ENCODE data around the gene ZNF184.

Gene ZNF184

DNA sequence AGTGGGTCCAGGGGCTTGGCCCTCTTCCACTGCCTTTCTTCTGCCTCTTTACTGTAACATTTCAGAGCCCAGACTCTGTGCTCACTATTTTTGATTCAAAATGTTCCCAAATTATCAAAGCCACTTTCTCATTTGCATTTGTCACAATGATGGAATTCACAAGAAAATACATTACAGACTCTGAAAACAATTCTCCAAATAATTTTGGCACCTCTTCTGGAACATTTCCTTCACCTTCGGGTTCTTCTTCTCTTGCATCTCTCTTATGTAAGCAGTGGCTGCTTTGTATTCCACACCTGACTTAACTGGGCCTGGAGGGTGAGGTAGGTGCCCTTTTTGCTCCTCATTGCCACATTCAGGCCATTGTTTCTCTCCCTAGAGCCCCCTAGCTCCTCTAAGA is 30.0 kb downstream of the ZNF184 start:
- Histone ChIP-seq H3K27me3 (ENCODE audit: control insufficient read depth, insufficient read depth, low read length) (no peaks in the 10 kb centered on the region), H3K9ac (no peak overlapping the region), H3K36me3 (ENCODE audit: control insufficient read depth, insufficient read depth, low read length) (no peaks in the 10 kb centered on the region), H3K9me3 (ENCODE audit: control insufficient read depth, low read length) (no peaks in the 10 kb centered on the region), H3K4me3 (ENCODE audit: low read depth, low read length) (no peak overlapping the region), H3K27ac (no peak overlapping the region), H3K4me1 (no peaks in the 10 kb centered on the region), H3K79me2 (no peaks in the 10 kb centered on the region), H2AFZ (no peak overlapping the region), H3K4me2 (ENCODE audit: low read length) (no peak overlapping the region)
- TF ChIP-seq CTCF (IDR thresholded peaks at IDR 0.05), result no peak

- no peak overlapping the region for H3K4me3 ChIP-seq (ENCODE audit: low read depth, low read length)
- no peaks in the 10 kb centered on the region for H3K36me3 ChIP-seq (ENCODE audit: control insufficient read depth, insufficient read depth, low read length)
- H3K4me2 ChIP-seq (ENCODE audit: low read length), result no peak overlapping the region
- H2AFZ ChIP-seq, result no peak overlapping the region
- no peak overlapping the region for H3K9ac ChIP-seq
- H3K4me1 ChIP-seq, result no peaks in the 10 kb centered on the region
- no peaks in the 10 kb centered on the region for H3K9me3 ChIP-seq (ENCODE audit: control insufficient read depth, low read length)
- no peak for TF ChIP-seq CTCF (IDR thresholded peaks at IDR 0.05)
- no peak overlapping the region for H3K27ac ChIP-seq
- H3K27me3 ChIP-seq (ENCODE audit: control insufficient read depth, insufficient read depth, low read length), result no peaks in the 10 kb centered on the region
- no peaks in the 10 kb centered on the region for H3K79me2 ChIP-seq
These were observed 31.9 kb downstream of the ZNF184 start for GRCh38 chr6:27441001-27441400.

- Histone ChIP-seq H3K4me2 (ENCODE audit: low read length) (no peak overlapping the region), H3K36me3 (ENCODE audit: control insufficient read depth, insufficient read depth, low read length) (no peaks in the 10 kb centered on the region), H3K4me3 (ENCODE audit: low read depth, low read length) (no peak overlapping the region), H3K9me3 (ENCODE audit: control insufficient read depth, low read length) (no peaks in the 10 kb centered on the region), H3K27me3 (ENCODE audit: control insufficient read depth, insufficient read depth, low read length) (no peaks in the 10 kb centered on the region), H2AFZ (no peak overlapping the region), H3K4me1 (no peaks in the 10 kb centered on the region), H3K27ac (no peak overlapping the region), H3K79me2 (no peaks in the 10 kb centered on the region), H3K9ac (no peak overlapping the region)
- TF ChIP-seq CTCF (IDR thresholded peaks at IDR 0.05), result no peak
These were observed 33.5 kb downstream of the ZNF184 start for GRCh38 chr6:27439371-27439770.

DNA sequence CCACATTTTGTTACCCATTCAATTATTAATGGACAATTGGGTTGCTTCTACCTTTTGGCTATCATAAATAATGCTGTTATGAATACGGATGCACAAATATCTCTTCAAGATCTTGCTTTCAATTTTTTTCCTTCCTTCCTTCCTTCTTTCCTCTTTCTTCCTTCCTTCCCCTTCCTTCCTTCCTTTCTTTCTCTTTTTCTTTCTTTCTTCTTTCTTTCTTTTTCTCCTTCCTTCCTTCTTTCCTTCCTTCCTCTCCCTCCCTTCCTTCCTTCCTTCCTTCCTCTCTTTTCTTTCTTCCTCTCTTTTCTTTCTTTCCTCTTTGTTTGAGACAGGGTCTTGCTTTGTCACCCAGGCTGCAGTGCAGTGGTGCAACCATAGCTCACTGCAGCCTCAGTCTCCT is 39.2 kb downstream of the ZNF184 start:
- Histone ChIP-seq H3K4me3 (ENCODE audit: low read depth, low read length) (no peak overlapping the region), H3K9ac (no peak overlapping the region), H3K4me2 (ENCODE audit: low read length) (no peak overlapping the region), H3K36me3 (ENCODE audit: control insufficient read depth, insufficient read depth, low read length) (no peaks in the 10 kb centered on the region), H2AFZ (no peak overlapping the region), H3K9me3 (ENCODE audit: control insufficient read depth, low read length) (no peaks in the 10 kb centered on the region), H3K27ac (no peak overlapping the region), H3K27me3 (ENCODE audit: control insufficient read depth, insufficient read depth, low read length) (no peaks in the 10 kb centered on the region), H3K4me1 (no peaks in the 10 kb centered on the region), H3K79me2 (no peaks in the 10 kb centered on the region)
- no peak for TF ChIP-seq CTCF (IDR thresholded peaks at IDR 0.05)

DNA sequence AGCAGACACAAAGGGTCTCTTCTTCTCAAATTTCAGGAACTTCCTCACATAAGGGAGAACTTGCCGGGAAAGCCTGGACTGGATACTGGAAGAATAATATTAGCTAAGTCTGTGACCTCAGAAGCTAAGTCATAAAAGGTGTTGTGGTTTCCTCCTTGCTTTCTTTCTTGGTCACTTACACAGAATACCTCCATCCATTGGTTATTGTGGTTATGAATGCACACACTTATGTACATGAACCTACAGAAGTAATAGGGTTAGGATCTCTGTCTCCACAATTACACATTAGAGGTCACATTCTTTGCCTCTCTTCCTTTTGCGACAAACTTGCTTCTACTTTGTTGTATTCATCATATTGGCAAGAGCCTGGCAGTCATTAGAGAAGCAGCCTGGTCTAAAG is 43.9 kb downstream of the ZNF184 start:
- no peaks in the 10 kb centered on the region for H3K27me3 ChIP-seq (ENCODE audit: control insufficient read depth, insufficient read depth, low read length)
- no peak for TF ChIP-seq CTCF (IDR thresholded peaks at IDR 0.05)
- no peaks in the 10 kb centered on the region for H3K4me1 ChIP-seq
- no peak overlapping the region for H3K9ac ChIP-seq
- no peak overlapping the region for H3K27ac ChIP-seq
- no peaks in the 10 kb centered on the region for H3K79me2 ChIP-seq
- H3K4me3 ChIP-seq (ENCODE audit: low read depth, low read length), result no peak overlapping the region
- no peaks in the 10 kb centered on the region for H3K9me3 ChIP-seq (ENCODE audit: control insufficient read depth, low read length)
- no peak overlapping the region for H3K4me2 ChIP-seq (ENCODE audit: low read length)
- no peak overlapping the region for H2AFZ ChIP-seq
- no peaks in the 10 kb centered on the region for H3K36me3 ChIP-seq (ENCODE audit: control insufficient read depth, insufficient read depth, low read length)
